GM21576 (cell line): Measurements from ENCODE around the gene CBFA2T2.
"Not testable (repeated sequence)": the region's sequence is repeated elsewhere in the genome, so short reads cannot be mapped to it uniquely, and the experiment has no call there.

Experiments
- ATAC-seq: cut with Tn5 transposase; IDR thresholded peaks from one replicate; pipeline ENCODE4 v1.9.1; 2021; ENCODE audit warnings: mild to moderate bottlenecking, moderate library complexity; ENCODE audit not compliant: unreplicated experiment

The CBFA2T2 gene

GRCh38 chr20:33541074-33541473, 51.2 kb downstream of the CBFA2T2 start:
- no peak for ATAC-seq

GRCh38 chr20:33541797-33542196, 51.9 kb downstream of the CBFA2T2 start:
- ATAC-seq, result no peak

- ATAC-seq, result no peak
Observed at GRCh38 chr20:33545763-33546162, 55.9 kb downstream of the CBFA2T2 start.

- no peak for ATAC-seq
Observed at GRCh38 chr20:33549229-33549999, 59.5 kb downstream of the CBFA2T2 start.

GRCh38 chr20:33551778-33552177, 61.9 kb downstream of the CBFA2T2 start:
- no peak for ATAC-seq

- ATAC-seq, result no peak
Observed at GRCh38 chr20:33552519-33552918, 62.6 kb downstream of the CBFA2T2 start.

GRCh38 chr20:33553516-33553915, 63.6 kb downstream of the CBFA2T2 start:
- no peak for ATAC-seq

GRCh38 chr20:33554914-33555420, 65.1 kb downstream of the CBFA2T2 start:
- peak; percentile 90 for ATAC-seq

GRCh38 chr20:33555755-33556154, 65.9 kb downstream of the CBFA2T2 start:
- ATAC-seq, result no peak

- no peak for ATAC-seq
Observed at GRCh38 chr20:33556246-33556645, 66.3 kb downstream of the CBFA2T2 start.

GRCh38 chr20:33558348-33559144, 68.7 kb downstream of the CBFA2T2 start:
- no peak for ATAC-seq

GRCh38 chr20:33559212-33559611, 69.3 kb downstream of the CBFA2T2 start:
- ATAC-seq, result no peak

GRCh38 chr20:33560026-33560425, 70.1 kb downstream of the CBFA2T2 start:
- ATAC-seq, result no peak

- not testable (repeated sequence) for ATAC-seq
Observed at GRCh38 chr20:33561053-33561452, 71.2 kb downstream of the CBFA2T2 start.

- no peak for ATAC-seq
Observed at GRCh38 chr20:33561692-33562601, 72.1 kb downstream of the CBFA2T2 start.

- ATAC-seq, result no peak
Observed at GRCh38 chr20:33563788-33564187, 73.9 kb downstream of the CBFA2T2 start.

- no peak for ATAC-seq
Observed at GRCh38 chr20:33566781-33567603, 77.1 kb downstream of the CBFA2T2 start.

GRCh38 chr20:33567949-33568348, 78.1 kb downstream of the CBFA2T2 start:
- no peak for ATAC-seq

GRCh38 chr20:33568378-33568777, 78.5 kb downstream of the CBFA2T2 start:
- no peak for ATAC-seq
